WTC11 (cell line): ENCODE data around the gene SEBOX. TPM values are rescaled to one million over a fixed set of nuclear protein-coding genes. Genes with fewer than 3 reads are reported as not detected.

ENCODE experiments used
- ATAC-seq: fragments of 200-7000 bp; cut with Tn5 transposase; 2 replicates; pipeline ENCODE4 v1.10.0; 2021; ENCODE audit warnings: mild to moderate bottlenecking, moderate library complexity
- CTCF ChIA-PET: fragments of 300-600 bp; sonication (Branson Sonifier 250); formaldehyde crosslinking; loops from one replicate; lab custom pipeline; 2021; ENCODE audit warnings: antibody characterized with exemption; lab: Charles Lee
- POLR2A ChIA-PET: fragments of 350-600 bp; sonication (Branson Sonifier 250); formaldehyde crosslinking; loops from one replicate; lab custom pipeline; 2021; ENCODE audit warnings: antibody characterized with exemption; lab: Charles Lee
- DNase-seq: peaks from one replicate; pipeline ENCODE4 v3.0.0; 2021; ENCODE audit warnings: low spot score
- H3K27ac Mint-ChIP-seq: 2 replicates; pipeline ENCODE4 v1.8.0; 2021; ENCODE audit warnings: mixed read lengths
- H3K27me3 Mint-ChIP-seq: 2 replicates; pipeline ENCODE4 v1.8.0; 2021; ENCODE audit warnings: low read depth, mild to moderate bottlenecking, moderate library complexity, mixed read lengths
- H3K36me3 Mint-ChIP-seq: 2 replicates; pipeline ENCODE4 v1.8.0; 2021; ENCODE audit warnings: mixed read lengths
- H3K4me1 Mint-ChIP-seq: 2 replicates; pipeline ENCODE4 v1.8.0; 2022; ENCODE audit warnings: mixed read lengths
- H3K4me3 Mint-ChIP-seq: 2 replicates; pipeline ENCODE4 v1.8.0; 2021; ENCODE audit warnings: mild to moderate bottlenecking, moderate library complexity, mixed read lengths
- H3K9me3 Mint-ChIP-seq: 2 replicates; pipeline ENCODE4 v1.8.0; 2021; ENCODE audit warnings: mixed read lengths
- CREM ChIP-seq: sonication (generic); formaldehyde crosslinking; IDR thresholded peaks from 2 replicates; pipeline ENCODE4 v1.8.1; 2022; ENCODE audit warnings: mild to moderate bottlenecking, missing genetic modification reagents, moderate library complexity
- ELF4 ChIP-seq: sonication (generic); formaldehyde crosslinking; IDR thresholded peaks from 2 replicates; pipeline ENCODE4 v1.8.1; 2022; ENCODE audit warnings: low read depth, mild to moderate bottlenecking, moderate library complexity, missing genetic modification reagents
- EMX1 ChIP-seq: fragments of 250-450 bp; sonication (Bioruptor Pico); IDR thresholded peaks from 2 replicates; pipeline ENCODE4 v1.8.0; 2021; ENCODE audit warnings: mild to moderate bottlenecking
- ESRRA ChIP-seq: sonication (generic); formaldehyde crosslinking; IDR thresholded peaks from 2 replicates; pipeline ENCODE4 v1.8.1; 2022; ENCODE audit warnings: mild to moderate bottlenecking, missing genetic modification reagents, borderline replicate concordance
- NFE2L1 ChIP-seq: sonication (generic); formaldehyde crosslinking; IDR thresholded peaks from 2 replicates; pipeline ENCODE4 v1.8.1; 2023; ENCODE audit warnings: missing genetic modification reagents
- NFYB ChIP-seq: sonication (generic); formaldehyde crosslinking; conservative IDR thresholded peaks from 2 replicates; pipeline ENCODE4 v1.8.0; 2022; ENCODE audit warnings: low read depth, missing genetic modification reagents
- NR2C2 ChIP-seq: sonication (generic); formaldehyde crosslinking; IDR thresholded peaks from 2 replicates; pipeline ENCODE4 v1.8.0; 2022; ENCODE audit warnings: mild to moderate bottlenecking, missing genetic modification reagents
- NR3C1 ChIP-seq: sonication (generic); formaldehyde crosslinking; conservative IDR thresholded peaks from 2 replicates; pipeline ENCODE4 v1.8.1; 2023; ENCODE audit warnings: low read depth, mild to moderate bottlenecking, missing genetic modification reagents
- PRRX2 ChIP-seq: fragments of 250-450 bp; sonication (Bioruptor Pico); IDR thresholded peaks from 2 replicates; pipeline ENCODE4 v1.8.0; 2021; ENCODE audit warnings: mild to moderate bottlenecking
- TCF7 ChIP-seq: sonication (generic); formaldehyde crosslinking; IDR thresholded peaks from 2 replicates; pipeline ENCODE4 v1.8.0; 2022; ENCODE audit warnings: mild to moderate bottlenecking, low read depth, missing genetic modification reagents, moderate library complexity
- ZNF232 ChIP-seq: sonication (generic); formaldehyde crosslinking; IDR thresholded peaks from 2 replicates; pipeline ENCODE4 v1.8.0; 2022; ENCODE audit warnings: mild to moderate bottlenecking, missing genetic modification reagents
- ZNF423 ChIP-seq: fragments of 250-450 bp; sonication (Bioruptor Pico); IDR thresholded peaks from 2 replicates; pipeline ENCODE4 v2.1.2; 2022; ENCODE audit warnings: mild to moderate bottlenecking, moderate library complexity
- total RNA-seq: library from RNA; stranded (reverse); gene quantifications from 3 replicates; pipeline ENCODE4 v1.2.3, GENCODE V29; 2021
- TF ChIP-seq, protein P1 (sequence below): sonication (generic); formaldehyde crosslinking; conservative IDR thresholded peaks from 2 replicates; pipeline ENCODE4 v1.8.1; 2023; ENCODE audit warnings: mild to moderate bottlenecking, low read depth, missing genetic modification reagents, moderate library complexity
- TF ChIP-seq, protein P2 (sequence below): sonication (generic); formaldehyde crosslinking; IDR thresholded peaks from 2 replicates; pipeline ENCODE4 v1.8.0; 2023; ENCODE audit warnings: missing genetic modification reagents
- TF ChIP-seq, protein P3 (sequence below): sonication (generic); formaldehyde crosslinking; conservative IDR thresholded peaks from 2 replicates; pipeline ENCODE4 v1.8.1; 2022; ENCODE audit warnings: mild to moderate bottlenecking, missing genetic modification reagents
- TF ChIP-seq, protein P4 (sequence below): sonication (generic); formaldehyde crosslinking; IDR thresholded peaks from 2 replicates; pipeline ENCODE4 v1.8.0; 2022; ENCODE audit warnings: mild to moderate bottlenecking, missing genetic modification reagents
- TF ChIP-seq, protein P5 (sequence below): sonication (generic); formaldehyde crosslinking; IDR thresholded peaks from 2 replicates; pipeline ENCODE4 v1.8.0; 2022; ENCODE audit warnings: mild to moderate bottlenecking, missing genetic modification reagents
- TF ChIP-seq, protein P6 (sequence below): sonication (generic); formaldehyde crosslinking; IDR thresholded peaks from 2 replicates; pipeline ENCODE4 v1.8.1; 2023; ENCODE audit warnings: mild to moderate bottlenecking, missing genetic modification reagents

The SEBOX gene
- total RNA-seq, 1 experiment from 2014 or later, result not detected

DNA sequence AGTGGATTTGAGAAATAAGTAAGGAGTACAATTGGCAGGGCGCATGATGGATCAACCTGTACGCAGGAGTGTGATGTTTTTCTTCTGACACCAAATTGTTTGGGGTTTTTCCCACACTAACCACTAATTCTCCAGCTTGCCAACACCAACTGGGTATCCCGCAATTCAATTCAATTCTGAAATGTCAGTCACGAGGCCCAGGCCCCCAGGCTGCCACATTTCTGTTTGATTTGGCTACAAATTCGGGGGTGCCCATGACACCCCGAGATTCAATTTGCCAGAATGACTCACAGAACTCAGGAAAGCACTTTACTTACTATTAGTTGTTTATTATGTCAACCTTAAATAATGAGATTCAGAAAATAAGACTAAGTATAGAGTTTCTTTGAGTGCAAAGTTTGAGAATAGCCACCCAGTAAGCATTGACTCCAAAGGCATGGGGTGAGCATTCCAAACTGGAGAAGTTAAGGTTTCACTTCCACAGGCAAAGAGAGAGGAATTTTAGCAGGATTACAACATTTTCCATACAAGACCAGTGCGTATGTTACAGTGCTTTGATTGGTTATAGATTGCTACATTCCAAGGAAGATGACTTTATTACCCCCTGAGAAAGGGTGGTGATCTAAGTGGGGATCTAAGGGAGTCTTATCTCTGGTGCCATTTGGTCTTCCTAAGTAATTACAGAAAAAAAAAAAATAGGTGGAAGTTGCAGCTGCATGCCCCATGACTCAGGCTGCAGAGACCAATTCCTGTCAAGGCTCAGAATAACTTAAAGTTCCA, 29.5 kb upstream of the SEBOX start:
- POLR2A ChIA-PET, result no interaction called here
- no peak for ATAC-seq

DNA sequence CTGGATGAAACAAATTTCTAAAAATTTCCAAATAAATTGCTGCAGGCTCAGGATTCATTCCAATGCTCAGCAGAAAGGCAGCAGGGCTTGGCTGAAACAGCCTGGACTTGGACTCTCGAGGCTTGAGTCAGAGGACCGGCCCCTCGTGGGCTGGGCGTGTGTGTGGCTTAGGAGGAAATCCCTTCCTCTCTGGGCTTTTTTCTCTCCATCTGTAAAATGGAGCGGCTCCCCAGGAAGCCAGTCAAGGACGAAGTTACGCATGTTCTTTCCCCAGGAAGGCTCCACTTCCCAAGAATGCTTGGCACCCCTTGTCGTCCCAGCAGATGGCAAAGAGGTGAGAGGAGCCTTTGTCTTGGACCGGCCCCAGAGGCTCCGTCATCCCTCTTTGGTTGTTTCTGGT, 27.5 kb upstream of the SEBOX start:
- no peaks in the 10 kb centered on the region for H3K9me3 Mint-ChIP-seq
- TF ChIP-seq, protein P1, sequence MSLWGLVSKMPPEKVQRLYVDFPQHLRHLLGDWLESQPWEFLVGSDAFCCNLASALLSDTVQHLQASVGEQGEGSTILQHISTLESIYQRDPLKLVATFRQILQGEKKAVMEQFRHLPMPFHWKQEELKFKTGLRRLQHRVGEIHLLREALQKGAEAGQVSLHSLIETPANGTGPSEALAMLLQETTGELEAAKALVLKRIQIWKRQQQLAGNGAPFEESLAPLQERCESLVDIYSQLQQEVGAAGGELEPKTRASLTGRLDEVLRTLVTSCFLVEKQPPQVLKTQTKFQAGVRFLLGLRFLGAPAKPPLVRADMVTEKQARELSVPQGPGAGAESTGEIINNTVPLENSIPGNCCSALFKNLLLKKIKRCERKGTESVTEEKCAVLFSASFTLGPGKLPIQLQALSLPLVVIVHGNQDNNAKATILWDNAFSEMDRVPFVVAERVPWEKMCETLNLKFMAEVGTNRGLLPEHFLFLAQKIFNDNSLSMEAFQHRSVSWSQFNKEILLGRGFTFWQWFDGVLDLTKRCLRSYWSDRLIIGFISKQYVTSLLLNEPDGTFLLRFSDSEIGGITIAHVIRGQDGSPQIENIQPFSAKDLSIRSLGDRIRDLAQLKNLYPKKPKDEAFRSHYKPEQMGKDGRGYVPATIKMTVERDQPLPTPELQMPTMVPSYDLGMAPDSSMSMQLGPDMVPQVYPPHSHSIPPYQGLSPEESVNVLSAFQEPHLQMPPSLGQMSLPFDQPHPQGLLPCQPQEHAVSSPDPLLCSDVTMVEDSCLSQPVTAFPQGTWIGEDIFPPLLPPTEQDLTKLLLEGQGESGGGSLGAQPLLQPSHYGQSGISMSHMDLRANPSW (CRISPR knock-in tag), result no peak
- no peak for TF ChIP-seq NR2C2
- TF ChIP-seq, all 79 proteins: peak for 0
- no peak for DNase-seq
- ChIA-PET CTCF (interaction anchor here (0.7 kb wide), 1 partner anchor 24 kb away, joined by 4 read pairs; no protein-coding TSS in a partner anchor), POLR2A (no interaction called here)
- H3K27ac Mint-ChIP-seq, result no peak overlapping the region
- H3K4me1 Mint-ChIP-seq, result peaks cover 9% of the 10 kb centered on the region
- ATAC-seq, result 0 out of 2 replicates have a peak, but pooled peaks have one; percentile 33
- H3K4me3 Mint-ChIP-seq, result no peak overlapping the region
- H3K36me3 Mint-ChIP-seq, result peaks cover 10% of the 10 kb centered on the region
- H3K27me3 Mint-ChIP-seq, result peaks cover 9% of the 10 kb centered on the region

More for the DNA sequence above, 29.5 kb upstream of the SEBOX start:
- H3K9me3 Mint-ChIP-seq, result no peaks in the 10 kb centered on the region
- H3K4me1 Mint-ChIP-seq, result peaks cover 9% of the 10 kb centered on the region
- no peak for DNase-seq
- TF ChIP-seq, protein P2, sequence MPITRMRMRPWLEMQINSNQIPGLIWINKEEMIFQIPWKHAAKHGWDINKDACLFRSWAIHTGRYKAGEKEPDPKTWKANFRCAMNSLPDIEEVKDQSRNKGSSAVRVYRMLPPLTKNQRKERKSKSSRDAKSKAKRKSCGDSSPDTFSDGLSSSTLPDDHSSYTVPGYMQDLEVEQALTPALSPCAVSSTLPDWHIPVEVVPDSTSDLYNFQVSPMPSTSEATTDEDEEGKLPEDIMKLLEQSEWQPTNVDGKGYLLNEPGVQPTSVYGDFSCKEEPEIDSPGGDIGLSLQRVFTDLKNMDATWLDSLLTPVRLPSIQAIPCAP (CRISPR knock-in tag), result no peak
- TF ChIP-seq NFYB (CRISPR knock-in tag), result no peak
- TF ChIP-seq PRRX2 (CRISPR knock-in tag), result no peak
- TF ChIP-seq, protein P3, sequence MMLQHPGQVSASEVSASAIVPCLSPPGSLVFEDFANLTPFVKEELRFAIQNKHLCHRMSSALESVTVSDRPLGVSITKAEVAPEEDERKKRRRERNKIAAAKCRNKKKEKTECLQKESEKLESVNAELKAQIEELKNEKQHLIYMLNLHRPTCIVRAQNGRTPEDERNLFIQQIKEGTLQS, result no peak
- TF ChIP-seq, protein P4, sequence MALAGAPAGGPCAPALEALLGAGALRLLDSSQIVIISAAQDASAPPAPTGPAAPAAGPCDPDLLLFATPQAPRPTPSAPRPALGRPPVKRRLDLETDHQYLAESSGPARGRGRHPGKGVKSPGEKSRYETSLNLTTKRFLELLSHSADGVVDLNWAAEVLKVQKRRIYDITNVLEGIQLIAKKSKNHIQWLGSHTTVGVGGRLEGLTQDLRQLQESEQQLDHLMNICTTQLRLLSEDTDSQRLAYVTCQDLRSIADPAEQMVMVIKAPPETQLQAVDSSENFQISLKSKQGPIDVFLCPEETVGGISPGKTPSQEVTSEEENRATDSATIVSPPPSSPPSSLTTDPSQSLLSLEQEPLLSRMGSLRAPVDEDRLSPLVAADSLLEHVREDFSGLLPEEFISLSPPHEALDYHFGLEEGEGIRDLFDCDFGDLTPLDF (CRISPR knock-in tag), result no peak
- TF ChIP-seq NFE2L1, result no peak
- CTCF ChIA-PET, result no interaction called here
- H3K36me3 Mint-ChIP-seq, result peaks cover 13% of the 10 kb centered on the region
- no peak overlapping the region for H3K27ac Mint-ChIP-seq
- H3K27me3 Mint-ChIP-seq, result peaks cover 4% of the 10 kb centered on the region; the same call in 1 of the 2 replicates
- H3K4me3 Mint-ChIP-seq, result no peak overlapping the region

DNA sequence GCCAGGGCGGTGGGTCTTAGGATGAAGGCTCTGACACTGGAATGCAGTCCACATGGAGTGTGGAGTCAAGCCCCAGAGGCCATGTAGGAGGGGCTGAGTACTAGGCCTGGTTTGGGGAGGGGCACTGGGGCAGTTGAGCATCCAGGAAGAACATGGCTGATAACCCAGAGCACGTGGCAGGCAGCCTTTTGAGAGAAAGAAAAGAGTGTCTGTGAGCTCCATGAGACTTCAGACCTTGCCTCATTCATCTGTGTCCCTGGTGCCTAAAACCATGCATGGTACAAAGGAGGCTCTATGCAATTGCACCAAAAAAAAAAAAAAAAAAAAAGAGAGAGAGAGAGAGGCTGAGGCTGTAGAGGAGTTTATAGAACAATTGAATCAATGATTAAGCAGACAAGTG, 26.4 kb upstream of the SEBOX start:
- TF ChIP-seq ZNF423 (CRISPR knock-in tag) (no peak), ELF4 (no peak), CREM (CRISPR knock-in tag) (no peak), TCF7 (no peak), EMX1 (CRISPR knock-in tag) (no peak), NR3C1 (CRISPR knock-in tag) (no peak), ESRRA (CRISPR knock-in tag) (no peak), ZNF232 (CRISPR knock-in tag) (no peak)
- TF ChIP-seq, protein P5, sequence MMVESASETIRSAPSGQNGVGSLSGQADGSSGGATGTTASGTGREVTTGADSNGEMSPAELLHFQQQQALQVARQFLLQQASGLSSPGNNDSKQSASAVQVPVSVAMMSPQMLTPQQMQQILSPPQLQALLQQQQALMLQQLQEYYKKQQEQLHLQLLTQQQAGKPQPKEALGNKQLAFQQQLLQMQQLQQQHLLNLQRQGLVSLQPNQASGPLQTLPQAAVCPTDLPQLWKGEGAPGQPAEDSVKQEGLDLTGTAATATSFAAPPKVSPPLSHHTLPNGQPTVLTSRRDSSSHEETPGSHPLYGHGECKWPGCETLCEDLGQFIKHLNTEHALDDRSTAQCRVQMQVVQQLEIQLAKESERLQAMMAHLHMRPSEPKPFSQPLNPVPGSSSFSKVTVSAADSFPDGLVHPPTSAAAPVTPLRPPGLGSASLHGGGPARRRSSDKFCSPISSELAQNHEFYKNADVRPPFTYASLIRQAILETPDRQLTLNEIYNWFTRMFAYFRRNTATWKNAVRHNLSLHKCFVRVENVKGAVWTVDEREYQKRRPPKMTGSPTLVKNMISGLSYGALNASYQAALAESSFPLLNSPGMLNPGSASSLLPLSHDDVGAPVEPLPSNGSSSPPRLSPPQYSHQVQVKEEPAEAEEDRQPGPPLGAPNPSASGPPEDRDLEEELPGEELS, result no peak
- TF ChIP-seq, protein P6, sequence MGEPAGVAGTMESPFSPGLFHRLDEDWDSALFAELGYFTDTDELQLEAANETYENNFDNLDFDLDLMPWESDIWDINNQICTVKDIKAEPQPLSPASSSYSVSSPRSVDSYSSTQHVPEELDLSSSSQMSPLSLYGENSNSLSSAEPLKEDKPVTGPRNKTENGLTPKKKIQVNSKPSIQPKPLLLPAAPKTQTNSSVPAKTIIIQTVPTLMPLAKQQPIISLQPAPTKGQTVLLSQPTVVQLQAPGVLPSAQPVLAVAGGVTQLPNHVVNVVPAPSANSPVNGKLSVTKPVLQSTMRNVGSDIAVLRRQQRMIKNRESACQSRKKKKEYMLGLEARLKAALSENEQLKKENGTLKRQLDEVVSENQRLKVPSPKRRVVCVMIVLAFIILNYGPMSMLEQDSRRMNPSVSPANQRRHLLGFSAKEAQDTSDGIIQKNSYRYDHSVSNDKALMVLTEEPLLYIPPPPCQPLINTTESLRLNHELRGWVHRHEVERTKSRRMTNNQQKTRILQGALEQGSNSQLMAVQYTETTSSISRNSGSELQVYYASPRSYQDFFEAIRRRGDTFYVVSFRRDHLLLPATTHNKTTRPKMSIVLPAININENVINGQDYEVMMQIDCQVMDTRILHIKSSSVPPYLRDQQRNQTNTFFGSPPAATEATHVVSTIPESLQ (CRISPR knock-in tag), result no peak
- TF ChIP-seq, protein P2 (CRISPR knock-in tag), result no peak
- peaks cover 10% of the 10 kb centered on the region for H3K36me3 Mint-ChIP-seq
- H3K9me3 Mint-ChIP-seq, result no peaks in the 10 kb centered on the region
- no peak overlapping the region for H3K27ac Mint-ChIP-seq
- H3K27me3 Mint-ChIP-seq, result peaks cover 18% of the 10 kb centered on the region
- DNase-seq (no peak), ATAC-seq (no peak)
- H3K4me3 Mint-ChIP-seq, result no peak overlapping the region
- POLR2A ChIA-PET, result interaction anchor here (0.7 kb wide), 1 partner anchor 225 kb away, joined by 5 read pairs; no protein-coding TSS in a partner anchor
- CTCF ChIA-PET, result interaction anchor here (0.6 to 1.1 kb wide), 4 partner anchors 8 to 150 kb away, joined by 3 to 5 read pairs (median 3); no protein-coding TSS in a partner anchor
- H3K4me1 Mint-ChIP-seq, result peaks cover 9% of the 10 kb centered on the region
